GM18909 (cell line): ENCODE data around the gene SRGAP1.
"Not testable (repeated sequence)": the region's sequence is repeated elsewhere in the genome, so short reads cannot be mapped to it uniquely, and the experiment has no call there.

Experiments
- ATAC-seq: cut with Tn5 transposase; IDR thresholded peaks from one replicate; pipeline ENCODE4 v1.9.1; 2021; ENCODE audit warnings: mild to moderate bottlenecking; ENCODE audit not compliant: unreplicated experiment, poor library complexity

SRGAP1 gene

GRCh38 chr12:64131456-64131855 is 287.0 kb downstream of the SRGAP1 start:
- ATAC-seq, result not testable (repeated sequence)

DNA sequence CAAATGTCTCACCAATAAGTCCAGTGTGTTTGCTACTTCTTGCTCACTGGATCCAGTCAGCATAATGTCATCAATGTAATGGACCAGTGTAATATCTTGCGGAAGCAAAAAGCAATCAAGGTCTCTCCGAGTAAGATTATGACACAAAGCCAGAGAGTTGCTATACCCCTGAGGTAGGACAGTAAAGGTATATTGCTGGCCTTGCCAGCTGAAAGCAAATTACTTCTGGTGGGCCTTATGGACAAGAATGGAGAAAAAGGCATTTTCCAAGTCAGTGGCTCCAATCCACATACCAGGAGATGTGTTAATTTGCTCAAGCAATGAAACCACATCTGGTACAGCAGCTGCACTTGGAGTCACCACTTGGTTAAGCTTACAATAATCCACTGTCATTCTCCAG is 288.2 kb downstream of the SRGAP1 start:
- not testable (repeated sequence) for ATAC-seq

- ATAC-seq, result no peak
Observed at GRCh38 chr12:64137117-64137516, 292.6 kb downstream of the SRGAP1 start.

- no peak for ATAC-seq
Observed at GRCh38 chr12:64139021-64139420, 294.5 kb downstream of the SRGAP1 start.

GRCh38 chr12:64142382-64142781 is 297.9 kb downstream of the SRGAP1 start:
- no peak for ATAC-seq

DNA sequence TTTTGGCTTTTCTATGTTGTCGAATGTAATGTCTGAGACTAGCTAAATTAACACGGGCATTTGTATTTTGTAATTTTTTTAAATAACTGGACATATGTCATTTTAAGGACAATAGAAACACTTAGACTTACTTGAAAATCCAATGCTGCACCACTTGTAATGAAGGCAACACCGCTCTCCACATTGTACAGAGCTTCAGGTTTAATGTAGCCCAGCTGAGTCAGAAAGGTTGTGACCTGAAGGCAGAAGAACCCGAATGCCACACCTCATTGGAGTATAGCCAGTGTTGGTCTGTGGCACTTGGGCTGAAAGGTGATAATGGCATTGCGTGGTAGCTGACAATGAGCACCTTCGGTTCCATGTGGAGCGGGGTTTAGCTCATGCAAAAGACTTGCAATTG is 298.3 kb downstream of the SRGAP1 start:
- ATAC-seq, result no peak

DNA sequence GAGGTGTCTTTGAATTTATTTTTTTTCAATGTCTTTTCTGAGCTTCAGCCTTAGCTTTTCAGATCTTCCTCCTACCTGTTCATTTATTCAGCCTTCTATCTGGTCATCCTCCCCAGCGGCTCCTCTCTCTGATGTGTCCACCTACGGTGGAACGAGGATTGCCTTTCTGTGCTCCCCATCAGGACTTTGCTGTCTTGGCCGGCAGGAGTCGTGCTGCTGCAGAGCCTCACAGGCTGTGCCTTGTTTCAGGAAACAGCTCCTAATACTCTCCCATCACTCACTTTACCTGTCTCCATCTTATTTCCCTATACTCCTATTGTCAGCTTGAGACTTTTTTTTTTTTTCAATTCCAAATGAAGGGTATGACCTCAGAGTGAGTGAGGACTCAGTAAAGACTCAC is 300.7 kb downstream of the SRGAP1 start:
- ATAC-seq, result no peak

DNA sequence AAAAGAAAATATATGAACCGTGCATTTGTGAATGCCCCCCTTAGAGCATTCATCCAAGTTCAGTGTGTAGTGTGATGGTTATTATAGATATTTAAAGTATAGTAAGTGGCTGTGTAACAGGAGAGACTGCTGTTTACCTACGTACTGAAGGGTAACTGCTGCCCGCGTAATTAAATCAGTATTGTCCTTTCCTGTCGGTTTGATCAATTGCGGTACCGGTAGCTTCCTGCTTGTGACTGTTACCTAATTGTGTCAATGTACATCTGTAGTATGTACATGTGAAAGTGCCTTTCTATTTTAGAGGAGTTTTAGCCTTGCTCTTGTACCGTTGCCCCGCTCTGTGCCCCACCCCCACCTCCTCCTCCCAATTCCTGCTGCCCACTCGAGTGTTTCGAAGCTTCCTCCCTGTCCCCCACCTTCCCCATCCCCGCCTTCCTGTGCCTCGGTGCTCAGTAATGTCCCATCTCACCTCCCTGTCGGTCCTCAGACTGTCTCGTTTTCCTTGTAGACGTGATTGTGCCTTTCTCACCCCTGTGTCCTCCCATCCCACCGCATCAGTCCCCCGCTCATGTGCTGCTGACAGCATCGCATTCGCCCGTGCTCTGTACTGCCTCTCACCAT is 302.6 kb downstream of the SRGAP1 start:
- no peak for ATAC-seq

DNA sequence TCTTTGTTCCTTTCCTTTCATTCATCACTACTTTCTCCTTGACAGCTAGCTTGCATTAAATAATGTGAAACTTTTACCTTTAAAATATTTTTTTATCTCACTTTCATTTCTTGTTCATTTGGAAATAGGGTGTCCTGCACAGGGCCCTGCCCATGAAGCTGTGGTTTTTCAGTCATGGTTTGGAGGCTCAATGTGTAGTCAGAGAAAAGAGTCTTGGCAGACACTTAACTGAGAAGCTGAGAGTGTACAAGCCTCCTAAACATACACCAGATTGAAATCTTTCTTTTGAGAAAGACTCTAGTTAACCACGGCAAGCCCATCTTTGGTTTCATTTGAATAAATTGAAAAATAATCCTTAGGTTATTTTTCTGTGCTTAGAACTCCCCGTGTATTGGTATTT is 303.4 kb downstream of the SRGAP1 start:
- no peak for ATAC-seq

DNA sequence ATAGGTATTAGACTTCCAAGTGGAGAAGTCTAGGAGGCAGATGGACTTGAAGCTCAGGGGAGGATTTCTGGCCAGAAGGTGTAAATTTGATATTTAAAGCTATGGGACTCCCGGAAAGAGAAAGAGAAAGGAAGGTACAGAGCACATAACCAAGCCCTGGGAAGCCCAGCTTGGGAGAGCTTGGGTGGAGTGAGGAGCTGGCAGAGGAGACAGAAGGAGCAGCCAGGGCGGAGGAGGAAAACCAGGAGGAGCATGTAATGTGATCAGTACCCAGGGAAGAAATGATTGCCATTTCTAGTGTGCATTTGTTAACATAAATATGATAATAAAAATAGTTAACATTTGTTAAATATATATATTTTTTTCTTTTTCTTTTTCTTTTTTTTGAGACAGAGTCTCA is 310.2 kb downstream of the SRGAP1 start:
- no peak for ATAC-seq

DNA sequence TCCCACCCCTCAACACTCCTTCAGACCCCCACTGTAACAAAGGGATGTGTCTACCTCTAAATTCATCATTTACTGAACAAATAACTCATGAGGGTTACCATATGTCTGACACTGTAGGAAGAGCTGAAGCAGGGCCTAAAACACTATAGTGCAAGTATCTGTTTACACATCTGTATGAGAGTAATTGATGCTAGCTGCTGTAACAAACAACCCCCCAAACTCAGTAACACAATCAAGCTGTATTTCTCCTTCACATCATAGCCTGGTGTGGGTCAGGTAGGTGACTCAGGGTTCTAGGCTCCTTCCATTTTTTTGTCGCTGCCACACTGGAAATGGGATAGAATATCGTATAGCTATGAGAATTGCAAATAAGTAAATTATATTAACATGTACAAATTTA is 312.6 kb downstream of the SRGAP1 start:
- ATAC-seq, result no peak

- ATAC-seq, result no peak
Observed at GRCh38 chr12:64160021-64160710, 315.7 kb downstream of the SRGAP1 start.

- ATAC-seq, result no peak
Observed at GRCh38 chr12:64160711-64161060, 316.2 kb downstream of the SRGAP1 start.

DNA sequence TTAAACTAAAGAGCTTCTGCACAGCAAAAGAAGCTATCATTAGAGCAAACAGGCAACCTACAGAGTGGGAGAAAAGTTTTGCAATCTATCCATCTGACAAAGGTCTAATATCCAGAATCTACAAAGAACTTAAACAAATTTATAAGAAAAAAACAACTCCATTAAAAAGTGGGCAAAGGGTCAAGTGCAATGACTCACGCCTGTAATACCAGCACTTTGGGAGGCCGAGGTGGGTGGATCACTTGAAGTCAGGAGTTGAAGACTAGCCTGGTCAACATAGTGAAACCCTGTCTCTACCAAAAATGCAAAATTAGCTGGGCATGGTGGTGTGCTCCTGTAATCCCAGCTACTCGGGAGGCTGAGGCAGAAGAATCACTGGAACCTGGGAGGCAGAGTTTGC is 322.1 kb downstream of the SRGAP1 start:
- ATAC-seq, result not testable (repeated sequence)

DNA sequence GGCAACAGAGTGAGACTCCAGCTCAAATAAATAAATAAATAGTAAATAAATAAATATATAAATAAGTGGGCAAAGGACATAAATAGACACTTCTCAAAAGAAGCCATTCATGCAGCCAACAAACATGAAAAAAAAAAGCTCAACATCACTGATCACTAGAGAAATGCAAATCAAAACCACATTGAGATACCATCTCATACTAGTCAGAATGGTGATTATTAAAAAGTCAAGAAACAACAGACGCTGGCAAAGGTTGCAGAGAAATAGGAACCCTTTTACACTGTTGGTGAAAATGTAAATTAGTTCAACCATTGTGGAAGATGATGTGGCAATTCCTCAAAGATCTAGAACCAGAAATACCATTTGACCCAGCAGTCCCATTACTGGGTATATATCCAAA is 322.5 kb downstream of the SRGAP1 start:
- ATAC-seq, result not testable (repeated sequence)

DNA sequence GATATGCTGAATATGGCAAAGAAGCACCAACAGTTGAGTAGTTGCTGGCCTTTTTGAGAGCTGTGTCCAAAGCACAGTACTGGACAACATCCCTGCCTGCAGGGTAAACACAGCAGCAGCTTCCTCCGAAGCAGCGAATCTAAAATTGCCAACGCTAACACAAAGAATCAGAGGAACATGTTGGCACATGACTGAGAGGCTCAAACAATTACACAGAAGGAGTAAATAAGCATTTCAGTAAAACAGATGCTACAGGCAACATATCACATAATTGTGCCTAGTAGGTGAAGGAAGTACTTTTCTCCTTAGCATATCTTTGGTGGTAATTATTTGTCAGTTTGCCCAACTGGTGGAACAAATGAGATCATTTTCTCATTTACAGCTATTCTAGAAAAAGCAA is 325.5 kb downstream of the SRGAP1 start:
- no peak for ATAC-seq

DNA sequence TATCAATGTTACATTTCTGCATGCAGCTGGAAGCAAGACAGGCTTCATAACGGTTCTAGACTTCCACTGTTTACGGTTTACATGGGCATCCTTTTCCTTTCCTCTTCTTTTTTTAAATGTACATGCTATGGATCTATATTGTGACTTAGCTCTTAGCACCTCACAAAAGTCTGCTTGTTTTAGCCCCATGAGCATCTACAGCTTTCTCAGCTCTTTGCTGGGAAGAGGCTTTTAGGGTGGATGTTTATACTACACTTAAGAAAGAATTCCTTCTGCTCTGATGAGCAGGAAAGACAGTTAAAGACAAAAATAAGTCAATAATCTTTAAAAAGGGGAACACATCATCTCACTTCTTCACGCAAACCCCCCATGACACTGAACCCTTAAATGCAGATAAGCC is 326.2 kb downstream of the SRGAP1 start:
- ATAC-seq, result no peak

- no peak for ATAC-seq
Observed at GRCh38 chr12:64171715-64172114, 327.2 kb downstream of the SRGAP1 start.

DNA sequence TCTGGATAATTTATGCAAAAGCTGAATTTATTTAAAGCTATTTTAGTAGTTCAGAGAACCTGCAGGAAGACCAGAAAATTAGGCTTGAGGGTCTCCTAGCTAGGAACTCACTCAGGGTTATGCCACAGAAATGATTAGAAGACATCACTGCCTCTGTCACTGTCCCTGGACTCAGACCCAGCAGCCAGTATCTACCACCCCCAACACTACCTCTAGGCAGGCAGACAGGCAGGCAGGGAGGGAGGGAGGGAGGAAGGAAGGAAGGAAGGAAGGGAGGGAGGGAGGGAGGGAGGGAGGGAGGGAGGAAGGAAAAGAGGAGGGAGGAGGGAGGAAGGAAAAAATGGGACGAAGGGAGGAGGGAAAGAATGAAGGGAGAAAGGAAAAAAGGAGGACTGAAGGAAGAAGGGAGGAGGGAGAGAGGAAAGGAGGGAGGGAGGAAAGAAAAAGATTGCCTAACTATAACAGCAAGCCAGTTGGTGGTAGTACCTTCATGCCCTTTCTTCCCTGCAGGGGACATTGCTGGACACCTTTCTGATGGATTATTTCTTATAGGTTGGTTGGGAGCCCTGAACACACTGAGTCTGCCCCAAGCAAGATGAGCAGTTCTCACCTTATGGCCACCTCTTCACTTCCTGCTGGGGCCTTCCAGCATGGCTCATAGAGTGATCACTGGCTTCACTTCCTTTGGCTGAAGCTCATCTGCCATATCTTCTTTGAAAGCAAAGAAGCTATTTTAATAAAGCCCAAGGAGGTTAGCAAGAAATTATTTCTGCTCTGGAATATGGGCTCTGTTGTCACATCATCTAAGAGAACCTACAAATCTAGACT is 327.9 kb downstream of the SRGAP1 start:
- no peak for ATAC-seq

DNA sequence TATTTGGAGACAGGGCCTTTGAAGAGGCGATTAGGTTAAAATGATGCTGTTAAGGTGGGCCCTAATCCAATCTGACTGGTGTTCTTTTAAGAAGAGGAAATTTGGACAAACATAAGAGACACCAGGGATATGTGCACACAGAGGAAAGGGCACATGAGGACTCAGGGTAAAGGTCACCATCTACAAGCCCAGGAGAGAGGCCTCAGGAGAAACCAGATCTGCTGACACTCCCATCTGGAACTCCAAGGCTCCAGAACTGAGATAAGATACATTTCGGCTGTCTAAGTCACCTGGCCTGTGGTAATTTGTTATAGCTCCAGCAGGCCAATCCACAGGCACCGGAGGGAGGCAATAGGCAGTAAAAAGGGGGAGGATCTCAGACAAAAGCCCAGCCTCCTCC is 329.0 kb downstream of the SRGAP1 start:
- no peak for ATAC-seq

DNA sequence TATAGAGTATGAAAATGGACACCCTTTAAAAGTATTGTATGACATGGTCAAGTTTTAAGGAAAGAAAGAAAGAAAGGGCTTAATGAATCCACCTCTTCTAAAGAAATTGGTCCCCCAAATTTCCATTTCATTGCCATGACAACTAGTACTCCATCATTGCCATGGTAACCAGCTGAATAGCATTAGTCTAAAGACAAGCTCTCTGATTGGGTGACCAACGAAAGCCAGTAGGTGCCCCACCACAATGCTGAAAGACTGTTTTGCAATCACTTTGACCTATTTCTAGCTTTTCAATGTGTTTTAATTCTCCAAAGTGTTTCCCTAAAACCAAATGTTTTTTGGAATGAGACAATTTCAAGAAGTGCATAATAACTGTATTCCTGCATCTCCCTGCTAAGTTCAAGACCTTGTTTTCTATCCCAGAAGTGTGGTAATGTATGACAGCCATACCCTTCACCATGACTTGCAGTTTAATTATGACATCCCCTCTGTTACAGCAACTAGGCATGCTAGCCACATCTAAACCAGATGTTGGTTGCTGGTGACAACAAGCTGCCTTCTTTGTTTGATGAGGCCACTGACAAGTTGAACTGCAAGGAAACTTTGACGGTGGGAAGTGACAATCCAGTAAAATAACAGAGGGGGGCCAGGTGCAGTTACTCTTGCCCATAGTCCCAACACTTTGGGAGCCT is 330.9 kb downstream of the SRGAP1 start:
- no peak for ATAC-seq
